H9 (cell line): ENCODE data around the gene TRMT112. TPM values are rescaled to one million over a fixed set of nuclear protein-coding genes. Genes with fewer than 3 reads are reported as not detected.

ENCODE experiments used
- DNase-seq: peaks from one replicate; pipeline ENCODE4 v3.0.0-alpha.2; 2017
- H2AFZ ChIP-seq: one replicate; pipeline ENCODE4 v1.6.1; 2013; ENCODE audit warnings: mild to moderate bottlenecking, low read length, control low read depth, moderate library complexity
- H2AK5ac ChIP-seq: 2 replicates; pipeline ENCODE4 v1.6.1; 2013; ENCODE audit warnings: low read length, control low read depth, mixed read lengths; ENCODE audit not compliant: insufficient read length
- H2BK120ac ChIP-seq: one replicate; pipeline ENCODE4 v1.6.1; 2013; ENCODE audit warnings: low read depth, mild to moderate bottlenecking, low read length, control low read depth, inconsistent platforms; ENCODE audit not compliant: poor library complexity, severe bottlenecking
- H2BK12ac ChIP-seq: 2 replicates; pipeline ENCODE4 v1.6.1; 2013; ENCODE audit warnings: low read length, control low read depth, mixed read lengths, low read depth; ENCODE audit not compliant: insufficient read length
- H2BK15ac ChIP-seq: 2 replicates; pipeline ENCODE4 v1.6.1; 2013; ENCODE audit warnings: low read depth, low read length, control low read depth
- H2BK20ac ChIP-seq: one replicate; pipeline ENCODE4 v1.6.1; 2013; ENCODE audit warnings: low read depth, mild to moderate bottlenecking, low read length, control low read depth, inconsistent platforms; ENCODE audit not compliant: poor library complexity, severe bottlenecking
- H2BK5ac ChIP-seq: 2 replicates; pipeline ENCODE4 v1.6.1; 2013; ENCODE audit warnings: low read length, control low read depth, mixed read lengths; ENCODE audit not compliant: insufficient read length
- H3K14ac ChIP-seq: 2 replicates; pipeline ENCODE4 v1.6.1; 2013; ENCODE audit warnings: low read length, control low read depth; ENCODE audit not compliant: insufficient read depth
- H3K18ac ChIP-seq: 2 replicates; pipeline ENCODE4 v1.6.1; 2013; ENCODE audit warnings: low read depth, mild to moderate bottlenecking, mixed read lengths, low read length, control low read depth; ENCODE audit not compliant: insufficient read length
- H3K23ac ChIP-seq: 2 replicates; pipeline ENCODE4 v1.6.1; 2013; ENCODE audit warnings: low read length, control low read depth, mixed read lengths, low read depth; ENCODE audit not compliant: insufficient read length
- H3K23me2 ChIP-seq: 2 replicates; pipeline ENCODE4 v1.6.1; 2013; ENCODE audit warnings: low read depth, mild to moderate bottlenecking, mixed read lengths, low read length, control low read depth; ENCODE audit not compliant: insufficient read length, poor library complexity, severe bottlenecking
- H3K27ac ChIP-seq: 2 replicates; pipeline ENCODE4 v1.5.1; 2013; ENCODE audit warnings: low read length, control low read depth, mixed read lengths, low read depth; ENCODE audit not compliant: insufficient read length
- H3K27me3 ChIP-seq: 2 replicates; pipeline ENCODE4 v1.6.1; 2013; ENCODE audit warnings: low read length, control low read depth, inconsistent platforms; ENCODE audit not compliant: insufficient read depth
- H3K4ac ChIP-seq: 2 replicates; pipeline ENCODE4 v1.6.1; 2013; ENCODE audit warnings: low read depth, mild to moderate bottlenecking, control low read depth, inconsistent platforms, low read length, moderate library complexity
- H3K4me1 ChIP-seq: 2 replicates; pipeline ENCODE4 v1.6.1; 2013; ENCODE audit warnings: low read length, control low read depth, inconsistent platforms; ENCODE audit not compliant: insufficient read depth
- H3K4me2 ChIP-seq: 2 replicates; pipeline ENCODE4 v1.6.1; 2013; ENCODE audit warnings: low read length, control low read depth, mixed read lengths; ENCODE audit not compliant: insufficient read length, insufficient read depth
- H3K56ac ChIP-seq: 2 replicates; pipeline ENCODE4 v1.6.1; 2013; ENCODE audit warnings: low read depth, mild to moderate bottlenecking, mixed read lengths, low read length, control low read depth; ENCODE audit not compliant: insufficient read length
- H3K79me1 ChIP-seq: 2 replicates; pipeline ENCODE4 v1.6.1; 2013; ENCODE audit warnings: low read depth, mild to moderate bottlenecking, moderate library complexity, low read length, control low read depth, inconsistent platforms; ENCODE audit not compliant: insufficient read depth, poor library complexity, severe bottlenecking
- H3K79me2 ChIP-seq: 2 replicates; pipeline ENCODE4 v1.6.1; 2013; ENCODE audit warnings: low read length, control low read depth, inconsistent platforms; ENCODE audit not compliant: insufficient read depth
- H3K9ac ChIP-seq: 2 replicates; pipeline ENCODE4 v1.6.1; 2013; ENCODE audit warnings: low read length, control low read depth, mixed read lengths; ENCODE audit not compliant: insufficient read length; ENCODE audit errors: extremely low read depth
- H3K9me3 ChIP-seq: one replicate; pipeline ENCODE4 v1.6.1; 2013; ENCODE audit warnings: low read depth, low read length, inconsistent platforms; ENCODE audit not compliant: control insufficient read depth
- H3T11ph ChIP-seq: one replicate; pipeline ENCODE4 v1.6.1; 2013; ENCODE audit warnings: mild to moderate bottlenecking, low read length, control low read depth, inconsistent platforms
- H4K20me1 ChIP-seq: one replicate; pipeline ENCODE4 v1.6.1; 2013; ENCODE audit not compliant: control insufficient read depth, insufficient read length, insufficient read depth
- H4K5ac ChIP-seq: 2 replicates; pipeline ENCODE4 v1.6.1; 2013; ENCODE audit warnings: low read depth, mild to moderate bottlenecking, mixed read lengths, low read length, control low read depth; ENCODE audit not compliant: insufficient read length
- H4K8ac ChIP-seq: replicated peaks from 2 replicates; pipeline ENCODE4 v1.6.1; 2013; ENCODE audit warnings: low read length, control low read depth, mixed read lengths, low read depth; ENCODE audit not compliant: insufficient read length
- H4K91ac ChIP-seq: 2 replicates; pipeline ENCODE4 v1.6.1; 2013; ENCODE audit warnings: low read depth, mild to moderate bottlenecking, moderate library complexity, mixed read lengths, low read length, control low read depth; ENCODE audit not compliant: insufficient read length
- H3K27ac Mint-ChIP-seq, 3 experiments: 2 replicates in 2 of 3; 3 replicates in 1 of 3; pipeline ENCODE4 v1.8.0; 2020 to 2021; ENCODE audit warnings: mixed read lengths in 3 of 3, mild to moderate bottlenecking in 1 of 3, moderate library complexity in 1 of 3
- H3K27me3 Mint-ChIP-seq: 2 replicates; pipeline ENCODE4 v1.8.0; 2021; ENCODE audit warnings: low read depth, mild to moderate bottlenecking, moderate library complexity, mixed read lengths
- H3K36me3 Mint-ChIP-seq, 3 experiments: 2 replicates in 2 of 3; 3 replicates in 1 of 3; pipeline ENCODE4 v1.8.0; 2020 to 2021; ENCODE audit warnings: low read depth in 3 of 3, mixed read lengths in 3 of 3; ENCODE audit not compliant: insufficient read depth in 1 of 3
- H3K4me1 Mint-ChIP-seq, 2 experiments: 2 replicates each; pipeline ENCODE4 v1.8.0; 2020; ENCODE audit warnings: mixed read lengths in 2 of 2
- H3K4me3 Mint-ChIP-seq, 2 experiments: 2 replicates in 1 of 2; 3 replicates in 1 of 2; pipeline ENCODE4 v1.8.0; 2020 to 2021; ENCODE audit warnings: mild to moderate bottlenecking in 2 of 2, mixed read lengths in 2 of 2, moderate library complexity in 1 of 2
- H3K9me3 Mint-ChIP-seq, 2 experiments: 2 replicates in 1 of 2; 3 replicates in 1 of 2; pipeline ENCODE4 v1.8.0; 2020; ENCODE audit warnings: mild to moderate bottlenecking in 2 of 2, mixed read lengths in 2 of 2, moderate library complexity in 1 of 2
- WGBS: extraction: QIAGEN DNeasy Blood & Tissue Kit; methylation state at CpG from one replicate; pipeline ENCODE4 v1.1.7; 2013; ENCODE audit warnings: missing lambda C conversion rate, low lambda C conversion rate, mixed read lengths; ENCODE audit not compliant: insufficient read length; ENCODE audit errors: extremely low coverage; 5-methylcytosine and 5-hydroxymethylcytosine counted together
- total RNA-seq: library from RNA; stranded (reverse); gene quantifications from 2 replicates; pipeline ENCODE4 v1.2.1, GENCODE V29; 2021
- TF ChIP-seq, protein P1 (sequence below): fragments of 200-600 bp; sonication (generic); conservative IDR thresholded peaks from 3 replicates; pipeline ENCODE4 v1.8.0; 2021; ENCODE audit warnings: antibody characterized with exemption, mild to moderate bottlenecking

Gene TRMT112
- total RNA-seq, 1 experiment from 2014 or later = 315 TPM

DNA sequence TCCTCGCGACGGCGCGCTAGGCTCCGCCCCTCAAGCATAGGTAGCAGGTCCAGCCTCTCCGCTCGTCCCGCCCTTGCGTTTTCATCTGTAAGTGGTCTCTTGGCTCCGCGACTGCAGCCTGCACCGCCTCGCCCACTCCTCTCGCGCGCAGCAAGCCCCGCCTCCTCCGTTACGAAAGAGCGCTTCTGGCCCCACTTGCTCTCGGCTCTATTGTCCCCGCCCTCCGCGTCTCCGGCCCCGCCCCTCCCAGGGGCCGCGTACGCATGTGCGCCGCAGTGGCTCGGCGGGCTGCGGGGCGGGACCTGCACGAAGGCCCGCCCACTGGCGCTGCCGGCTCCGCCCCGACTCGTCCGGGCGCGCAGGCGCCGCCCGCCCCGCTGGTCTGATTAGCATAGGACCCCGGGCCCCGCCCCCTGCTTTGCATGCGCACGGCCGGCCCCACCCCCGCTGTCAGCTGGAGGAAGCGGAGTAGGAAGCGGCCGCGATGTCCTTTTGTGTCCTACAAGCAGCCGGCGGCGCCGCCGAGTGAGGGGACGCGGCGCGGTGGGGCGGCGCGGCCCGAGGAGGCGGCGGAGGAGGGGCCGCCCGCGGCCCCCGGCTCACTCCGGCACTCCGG lies 12.2 kb downstream of the TRMT112 start, which contains the start of gene ESRRA:
Gene ESRRA (plus strand): TSS at position 450 of the 616 bp plus-strand sequence. CDS start 1,656 bp downstream, outside the sequence.
- peak within 1 kb of the TSS; percentile 87 for H3K4me2 ChIP-seq
- no peaks in the 10 kb centered on the region for H3K9me3 Mint-ChIP-seq
- peak within 1 kb of the TSS; percentile 69 for H2BK5ac ChIP-seq
- H3K18ac ChIP-seq = peak within 1 kb of the TSS; percentile 98
- H3K27ac ChIP-seq = peak within 1 kb of the TSS; percentile 95
- H3K4ac ChIP-seq = peak within 1 kb of the TSS; percentile 30; the same call in 1 of the 2 replicates
- WGBS = no CpG with 5 or more reads among the region's 81 CpGs
- H3K14ac ChIP-seq = peak within 1 kb of the TSS; percentile 93
- TF ChIP-seq, protein P1, sequence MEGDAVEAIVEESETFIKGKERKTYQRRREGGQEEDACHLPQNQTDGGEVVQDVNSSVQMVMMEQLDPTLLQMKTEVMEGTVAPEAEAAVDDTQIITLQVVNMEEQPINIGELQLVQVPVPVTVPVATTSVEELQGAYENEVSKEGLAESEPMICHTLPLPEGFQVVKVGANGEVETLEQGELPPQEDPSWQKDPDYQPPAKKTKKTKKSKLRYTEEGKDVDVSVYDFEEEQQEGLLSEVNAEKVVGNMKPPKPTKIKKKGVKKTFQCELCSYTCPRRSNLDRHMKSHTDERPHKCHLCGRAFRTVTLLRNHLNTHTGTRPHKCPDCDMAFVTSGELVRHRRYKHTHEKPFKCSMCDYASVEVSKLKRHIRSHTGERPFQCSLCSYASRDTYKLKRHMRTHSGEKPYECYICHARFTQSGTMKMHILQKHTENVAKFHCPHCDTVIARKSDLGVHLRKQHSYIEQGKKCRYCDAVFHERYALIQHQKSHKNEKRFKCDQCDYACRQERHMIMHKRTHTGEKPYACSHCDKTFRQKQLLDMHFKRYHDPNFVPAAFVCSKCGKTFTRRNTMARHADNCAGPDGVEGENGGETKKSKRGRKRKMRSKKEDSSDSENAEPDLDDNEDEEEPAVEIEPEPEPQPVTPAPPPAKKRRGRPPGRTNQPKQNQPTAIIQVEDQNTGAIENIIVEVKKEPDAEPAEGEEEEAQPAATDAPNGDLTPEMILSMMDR = no peak
- H2BK12ac ChIP-seq = no peak within 1 kb of the TSS
- peaks cover 2% of the 10 kb centered on the region; the same call in 1 of the 2 replicates for H3K4me1 ChIP-seq
- H3K23ac ChIP-seq = no peak within 1 kb of the TSS
- peak within 1 kb of the TSS; percentile 36 for H4K5ac ChIP-seq
- H2BK20ac ChIP-seq = no peak within 1 kb of the TSS
- H2BK15ac ChIP-seq = no peak within 1 kb of the TSS
- DNase-seq = peak; percentile 100
- H3T11ph ChIP-seq = no peak within 1 kb of the TSS
- H4K8ac ChIP-seq = no peak within 1 kb of the TSS
- peaks cover 5% of the 10 kb centered on the region for H3K79me1 ChIP-seq
- no peaks in the 10 kb centered on the region for H4K20me1 ChIP-seq
- peaks cover 5% of the 10 kb centered on the region; the same call in 1 of the 2 replicates for H3K27me3 ChIP-seq
- peak within 1 kb of the TSS; percentile 74 for H3K9ac ChIP-seq
- H3K79me2 ChIP-seq = peaks cover 3% of the 10 kb centered on the region; the same call in 1 of the 2 replicates
- H2AFZ ChIP-seq = no peak within 1 kb of the TSS
- no peaks in the 10 kb centered on the region for H3K9me3 ChIP-seq
- peaks cover 35% of the 10 kb centered on the region for H3K27me3 Mint-ChIP-seq
- peaks cover 19 to 20% of the 10 kb centered on the region in 2 experiments for H3K4me1 Mint-ChIP-seq
- peaks cover 6 to 7% (median 6%) of the 10 kb centered on the region in 3 experiments; a peak in 5 of 7 replicates for H3K36me3 Mint-ChIP-seq
- peak within 1 kb of the TSS; percentile 91 to 92 for H3K4me3 Mint-ChIP-seq
- peak within 1 kb of the TSS; percentile 71 for H2BK120ac ChIP-seq
- no peak within 1 kb of the TSS for H2AK5ac ChIP-seq
- no peak within 1 kb of the TSS for H4K91ac ChIP-seq
- no peak within 1 kb of the TSS for H3K56ac ChIP-seq
- H3K23me2 ChIP-seq = peaks cover 16% of the 10 kb centered on the region
- peak within 1 kb of the TSS; percentile 98 to 100 (median 99) for H3K27ac Mint-ChIP-seq
